HG03175 (cell line): ENCODE measurements around the gene RFC2.
"Not testable (repeated sequence)": the region's sequence is repeated elsewhere in the genome, so short reads cannot be mapped to it uniquely, and the experiment has no call there.

Experiments used
- ATAC-seq: cut with Tn5 transposase; IDR thresholded peaks from one replicate; pipeline ENCODE4 v1.9.1; 2021; ENCODE audit warnings: mild to moderate bottlenecking, moderate library complexity; ENCODE audit not compliant: unreplicated experiment

Gene RFC2

DNA sequence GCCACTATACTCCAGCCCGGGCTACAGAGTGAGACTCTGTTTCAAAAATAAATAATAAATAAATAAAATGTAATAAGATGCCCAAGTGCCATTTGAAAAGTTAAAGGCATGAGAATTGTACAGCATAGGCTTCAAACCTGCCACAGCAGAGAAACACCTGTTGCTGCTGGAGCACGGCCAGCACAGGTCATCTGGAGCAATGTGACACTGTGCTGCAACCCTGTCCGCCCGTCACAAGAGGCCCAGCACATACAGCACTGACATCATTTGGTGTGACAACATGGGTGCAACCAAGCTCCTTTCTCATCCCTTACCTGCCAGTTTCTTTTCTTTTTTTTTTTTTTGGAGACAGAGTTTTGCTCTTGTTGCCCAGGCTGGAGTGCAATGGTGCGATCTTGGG lies 1.3 kb downstream of the RFC2 start:
- ATAC-seq: no peak

DNA sequence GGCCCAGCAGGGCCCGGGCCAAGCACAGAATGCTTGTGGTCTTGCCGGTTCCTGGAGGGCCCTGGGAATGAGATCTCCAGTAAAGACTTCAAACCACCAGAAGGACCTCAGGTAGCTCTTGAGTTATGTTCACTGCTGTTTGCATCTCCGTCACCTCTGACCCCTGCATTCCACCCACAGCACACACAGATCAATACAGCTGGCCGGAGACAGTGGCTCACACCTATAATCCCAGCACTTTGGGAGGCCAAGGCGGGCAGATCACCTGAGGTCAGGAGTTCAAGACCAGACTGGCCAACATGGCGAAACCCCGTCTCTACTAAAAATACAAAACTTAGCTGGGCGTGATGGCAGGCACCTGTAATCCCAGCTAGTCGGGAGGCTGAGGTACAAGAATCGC lies 5.1 kb downstream of the RFC2 start:
- not testable (repeated sequence) for ATAC-seq

- no peak for ATAC-seq
Measured at GRCh38 chr7:74248156-74248555, 6.0 kb downstream of the RFC2 start.

DNA sequence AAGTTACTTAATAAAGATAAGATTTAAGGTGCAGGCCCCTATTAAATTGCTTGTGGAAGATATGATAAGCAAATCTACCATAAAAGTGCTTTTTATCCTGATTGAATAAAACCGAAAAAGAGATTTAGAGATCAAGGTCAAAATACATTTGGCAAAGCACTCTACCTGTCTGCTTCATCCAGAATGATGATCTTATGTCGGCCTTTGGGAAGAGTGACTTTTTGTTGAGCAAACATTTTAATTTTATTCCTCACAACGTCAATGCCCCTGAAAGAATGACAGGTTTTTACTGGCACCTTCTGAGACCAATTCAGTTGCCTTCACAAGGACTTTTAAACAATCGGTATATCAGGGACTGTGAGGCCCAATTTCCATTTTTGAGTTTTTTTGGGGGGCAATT lies 7.7 kb downstream of the RFC2 start:
- ATAC-seq: no peak

GRCh38 chr7:74242122-74242443 lies 12.1 kb downstream of the RFC2 start:
- no peak for ATAC-seq

DNA sequence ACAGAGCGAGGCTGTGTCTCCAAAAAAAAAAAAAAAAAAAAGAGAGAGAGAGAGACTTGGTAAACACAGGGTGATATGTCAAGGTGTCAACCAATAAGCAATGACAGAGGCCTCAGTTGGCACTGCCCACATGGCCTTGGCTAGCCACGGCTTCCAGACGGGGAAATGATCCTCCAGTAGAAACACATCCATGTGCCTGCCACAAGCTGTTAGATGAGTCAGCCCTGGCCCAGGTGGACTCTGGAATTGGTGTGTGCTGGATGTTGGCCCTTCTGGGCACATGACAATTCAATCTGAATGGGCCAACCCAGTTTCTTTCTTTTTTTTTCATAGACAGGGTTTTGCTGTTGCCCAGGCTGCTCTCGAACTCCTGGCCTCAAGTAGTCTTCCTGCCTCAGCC lies 13.7 kb downstream of the RFC2 start:
- ATAC-seq: no peak

GRCh38 chr7:74236284-74236683 lies 17.9 kb downstream of the RFC2 start:
- ATAC-seq: no peak

GRCh38 chr7:74235518-74236268 lies 18.5 kb downstream of the RFC2 start:
- ATAC-seq: no peak

DNA sequence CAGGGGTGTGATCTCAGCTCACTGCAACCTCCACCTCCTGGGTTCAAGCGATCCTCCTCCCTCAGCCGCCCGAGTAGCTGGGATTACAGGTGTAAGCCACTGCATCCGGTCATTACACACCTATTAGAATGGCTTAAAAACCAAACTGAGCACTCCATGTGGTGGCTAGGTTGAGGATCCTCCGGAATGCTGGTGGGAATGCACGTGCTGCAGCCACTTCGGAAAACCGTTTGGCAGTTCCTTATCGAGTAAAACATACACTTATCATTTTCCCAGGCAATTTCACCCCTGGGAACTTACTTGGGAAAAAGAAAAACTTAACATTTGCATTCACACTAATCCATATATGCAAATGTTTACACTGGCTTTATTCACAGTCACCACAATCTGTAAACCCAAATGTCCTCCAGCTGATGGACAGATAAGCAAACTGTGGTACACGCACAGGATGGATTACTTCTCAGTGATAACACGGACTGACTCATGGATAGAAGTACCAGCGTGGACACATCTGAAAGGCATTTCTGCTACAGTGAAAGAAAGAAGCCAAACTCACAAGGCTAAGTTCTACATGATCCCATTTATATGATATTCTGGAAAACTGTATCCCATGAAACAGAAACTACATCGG lies 20.4 kb downstream of the RFC2 start:
- no peak for ATAC-seq

DNA sequence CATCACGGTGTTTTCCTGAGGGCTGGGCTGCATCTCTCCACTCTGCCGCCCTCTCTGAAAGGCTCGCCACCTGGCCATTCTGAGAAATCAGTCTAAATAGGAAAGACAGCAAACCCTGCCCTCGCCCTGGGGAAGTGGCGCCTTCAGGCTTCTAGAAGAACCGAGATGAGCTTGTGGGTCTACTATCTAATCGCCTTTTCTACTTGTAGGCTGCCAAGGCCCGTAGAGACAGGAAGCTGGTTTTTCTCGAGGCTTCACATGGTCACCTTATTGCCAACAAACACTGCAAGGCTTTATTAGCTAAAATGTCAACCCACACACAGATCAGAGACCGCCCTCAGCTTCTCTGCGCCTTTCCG lies 23.0 kb downstream of the RFC2 start:
- ATAC-seq: peak; percentile 71

DNA sequence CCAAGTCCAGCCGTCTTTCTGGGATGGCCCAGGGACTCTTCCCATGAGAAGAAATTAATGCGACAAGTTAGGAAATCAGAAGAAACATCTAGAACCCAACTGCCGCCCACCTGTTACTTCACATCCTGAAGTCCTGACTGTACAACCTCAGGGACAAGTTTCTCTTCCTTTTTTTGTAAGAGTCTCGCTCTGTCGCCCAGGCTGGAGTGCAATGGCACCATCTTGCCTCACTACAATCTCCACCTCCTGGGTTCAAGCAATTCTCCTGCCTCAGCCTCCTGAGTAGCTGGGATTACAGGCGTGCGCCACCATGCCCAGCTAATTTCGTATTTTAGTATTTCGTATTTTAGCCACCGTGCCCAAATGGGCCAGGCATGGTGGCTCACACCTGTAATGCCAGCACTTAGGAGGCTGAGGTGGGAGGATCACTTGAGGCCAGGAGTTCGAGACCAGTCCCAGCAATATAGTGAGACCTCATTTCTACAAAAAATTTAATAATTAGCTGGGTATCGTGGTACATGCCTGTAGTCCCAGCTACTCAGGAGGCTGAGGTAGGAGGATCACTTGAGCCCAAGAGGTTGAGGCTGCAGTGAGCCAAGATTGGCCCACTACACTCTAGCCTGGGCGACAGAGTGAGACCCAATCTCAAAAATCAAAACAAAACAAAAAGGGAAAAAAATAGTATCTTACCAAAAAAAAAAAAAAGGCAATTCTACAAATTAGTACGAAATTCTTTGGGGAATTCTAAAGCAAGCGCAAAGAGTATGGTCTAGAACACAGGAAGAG lies 23.6 kb downstream of the RFC2 start:
- peak; percentile 54 for ATAC-seq

DNA sequence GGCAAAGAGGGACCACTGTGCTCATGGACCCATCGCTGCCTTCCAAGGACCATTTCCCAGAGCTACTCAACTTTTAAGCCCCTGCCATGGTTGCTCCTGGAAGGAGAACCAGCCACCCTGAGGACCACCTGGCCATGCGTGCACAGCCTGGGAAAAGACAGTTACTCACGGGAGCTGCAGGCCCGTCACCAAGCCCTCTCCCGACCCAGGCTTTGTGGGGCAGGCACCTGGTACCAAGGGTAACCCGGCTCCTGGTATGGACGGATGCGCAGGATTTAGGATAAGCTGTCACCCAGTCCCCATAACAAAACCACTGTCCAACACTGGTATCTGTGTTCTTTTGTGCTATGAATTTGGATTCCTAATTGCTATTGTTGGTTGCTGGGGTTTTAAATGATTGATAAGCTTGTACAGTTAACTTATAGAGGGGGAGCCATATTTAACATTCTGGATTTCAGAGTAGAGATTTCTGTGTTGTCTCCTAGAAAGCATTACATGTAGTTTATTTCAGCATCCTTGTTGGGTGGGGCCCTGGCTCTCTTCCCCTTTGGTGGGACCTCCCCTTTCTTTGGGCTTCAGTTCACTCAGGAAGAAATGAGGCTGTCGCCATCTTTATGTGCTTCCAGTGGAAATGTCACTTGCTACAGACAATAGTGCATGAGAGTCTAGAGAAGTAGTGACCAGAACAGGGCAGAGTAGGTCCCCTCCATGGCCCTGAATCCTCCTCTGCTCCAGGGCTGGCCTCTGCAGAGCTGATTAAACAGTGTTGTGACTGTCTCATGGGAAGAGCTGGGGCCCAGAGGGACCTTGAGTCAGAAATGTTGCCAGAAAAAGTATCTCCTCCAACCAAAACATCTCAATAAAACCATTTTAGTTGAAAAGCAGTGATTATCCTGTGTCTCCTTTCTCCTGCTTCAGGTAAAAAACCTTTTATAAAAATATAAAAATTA lies 25.0 kb downstream of the RFC2 start:
- no peak for ATAC-seq

GRCh38 chr7:74226633-74227032 lies 27.6 kb downstream of the RFC2 start:
- no peak for ATAC-seq

- ATAC-seq: no peak
Measured at GRCh38 chr7:74225400-74225799, 28.8 kb downstream of the RFC2 start.

DNA sequence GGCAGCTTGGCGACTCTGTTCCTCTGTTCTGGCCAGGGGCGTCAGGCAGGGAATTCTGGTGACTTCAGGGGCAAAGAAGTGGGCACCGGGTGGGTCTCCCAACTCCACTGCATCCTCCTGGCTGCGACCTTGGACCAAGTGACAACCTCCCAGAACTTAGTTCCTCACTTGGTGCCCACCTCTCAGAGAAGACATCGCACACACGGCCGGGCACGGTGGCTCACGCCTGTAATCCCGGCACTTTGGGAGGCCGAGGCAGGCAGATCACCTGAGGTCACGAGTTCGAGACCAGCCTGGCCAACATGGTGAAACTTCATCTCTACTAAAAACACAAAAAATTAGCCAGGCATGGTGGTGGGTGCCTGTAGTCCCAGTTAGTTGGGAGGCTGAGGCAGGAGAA lies 29.3 kb downstream of the RFC2 start:
- not testable (repeated sequence) for ATAC-seq

GRCh38 chr7:74224511-74224832 lies 29.7 kb downstream of the RFC2 start:
- no peak for ATAC-seq

DNA sequence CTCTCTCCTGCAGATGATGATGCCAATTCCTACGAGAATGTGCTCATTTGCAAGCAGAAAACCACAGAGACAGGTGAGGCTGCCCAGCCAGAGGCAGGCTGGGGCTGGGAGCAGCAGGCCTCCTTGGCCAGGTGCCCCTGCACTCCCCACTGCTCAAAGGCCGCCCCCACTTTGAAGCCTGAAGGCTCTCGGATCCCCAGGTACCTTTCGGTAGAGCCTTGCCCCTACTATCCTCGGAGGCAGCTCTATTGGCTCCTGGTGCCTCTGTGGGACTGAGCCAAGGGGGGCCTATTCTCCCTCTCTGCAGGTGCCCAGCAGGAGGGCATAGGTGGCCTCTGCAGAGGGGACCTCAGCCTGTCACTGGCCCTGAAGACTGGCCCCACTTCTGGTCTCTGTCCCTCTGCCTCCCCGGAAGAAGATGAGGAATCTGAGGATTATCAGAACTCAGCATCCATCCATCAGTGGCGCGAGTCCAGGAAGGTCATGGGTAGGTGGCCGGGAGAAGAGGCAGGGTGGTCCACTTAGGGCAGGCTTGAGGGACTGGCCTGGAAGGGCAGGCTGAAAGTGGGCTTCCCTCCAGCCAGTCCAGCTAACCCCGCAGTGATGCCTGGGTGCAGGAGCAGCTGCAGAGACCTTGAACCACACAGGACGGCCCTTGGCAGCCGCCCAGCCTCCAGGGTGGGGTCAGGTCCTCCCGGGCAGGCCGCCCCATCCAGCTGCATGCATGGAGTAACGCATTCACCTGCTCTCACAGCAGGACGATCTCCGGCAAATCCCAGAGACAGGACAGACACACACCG lies 30.3 kb downstream of the RFC2 start:
- no peak for ATAC-seq

GRCh38 chr7:74222851-74223710 lies 31.1 kb downstream of the RFC2 start:
- ATAC-seq: no peak

DNA sequence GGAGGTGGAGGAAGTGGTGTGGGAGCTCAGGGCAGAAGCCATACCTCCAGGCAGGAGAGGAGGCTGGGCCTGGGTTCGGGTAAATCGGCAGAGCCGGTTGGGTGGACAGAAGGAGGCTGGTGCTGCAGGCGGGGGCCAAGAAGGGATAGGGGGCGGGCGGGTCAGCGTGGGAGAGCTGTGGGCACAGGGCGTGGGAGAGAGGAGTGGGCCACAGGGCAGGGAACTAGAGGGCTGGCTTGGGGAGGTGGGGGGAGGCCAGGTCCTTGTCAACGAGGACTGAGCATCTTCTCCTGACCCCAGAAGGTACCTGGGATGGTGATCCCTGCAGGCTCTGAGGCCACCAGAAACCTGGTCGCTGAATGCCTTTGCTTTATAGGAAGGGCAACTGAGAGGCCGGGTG lies 32.5 kb downstream of the RFC2 start:
- no peak for ATAC-seq
